ENCODE results near the gene INTS7. TPM values are rescaled to one million over a fixed set of nuclear protein-coding genes. Genes with fewer than 3 reads are reported as not detected.

The INTS7 gene
- total RNA-seq, 1 experiment from 2014 or later = 45.0 TPM

DNA sequence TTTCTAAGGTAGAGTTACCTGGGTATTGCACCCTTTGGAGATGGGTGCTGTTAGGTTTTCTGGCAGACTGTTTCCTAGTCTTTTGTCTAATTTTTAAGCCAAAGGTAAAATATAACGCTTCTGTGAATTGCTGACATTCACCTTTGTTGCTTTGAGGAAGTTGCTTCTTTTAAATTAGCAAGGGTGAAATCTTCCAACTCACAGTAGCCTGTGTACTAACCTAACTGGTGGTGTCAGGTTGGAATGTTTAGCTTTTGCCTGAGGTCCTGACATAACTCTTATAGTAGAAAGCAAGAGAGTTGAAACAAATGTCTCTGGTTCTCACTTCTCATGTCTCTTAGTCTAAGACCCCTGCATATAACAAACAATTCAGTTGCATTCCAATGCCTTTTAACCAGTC is 143.6 kb downstream of the INTS7 start:
- H3K27ac ChIP-seq (ENCODE audit: low read depth, low read length, poor library complexity, severe bottlenecking) = no peak overlapping the region
- no peaks in the 10 kb centered on the region for H3K4me1 ChIP-seq (ENCODE audit: insufficient read depth, low read length, poor library complexity, severe bottlenecking)
- H3K4me3 ChIP-seq (ENCODE audit: low read depth, low read length, poor library complexity, severe bottlenecking) = no peak overlapping the region
- H3K36me3 ChIP-seq (ENCODE audit: insufficient read depth, low read length, poor library complexity, severe bottlenecking) = no peaks in the 10 kb centered on the region
- intact Hi-C loops (cut with micrococcal nuclease; ENCODE audit: unreplicated experiment) = no loop called here
- POLR2A ChIA-PET (ENCODE audit: low non-redundant PET) = no interaction called here
- H3K9me3 ChIP-seq (ENCODE audit: low read depth, low read length, poor library complexity, severe bottlenecking) = no peaks in the 10 kb centered on the region
- H3K27me3 ChIP-seq (replicated peaks; ENCODE audit: insufficient read depth, low read depth, low read length, poor library complexity) = no peaks in the 10 kb centered on the region
- CTCF ChIA-PET = no interaction called here
- no peak for DNase-seq (ENCODE audit: low spot score)
- BruUV-seq (replicated peaks) = no TSS peak
- TF ChIP-seq, protein P1, sequence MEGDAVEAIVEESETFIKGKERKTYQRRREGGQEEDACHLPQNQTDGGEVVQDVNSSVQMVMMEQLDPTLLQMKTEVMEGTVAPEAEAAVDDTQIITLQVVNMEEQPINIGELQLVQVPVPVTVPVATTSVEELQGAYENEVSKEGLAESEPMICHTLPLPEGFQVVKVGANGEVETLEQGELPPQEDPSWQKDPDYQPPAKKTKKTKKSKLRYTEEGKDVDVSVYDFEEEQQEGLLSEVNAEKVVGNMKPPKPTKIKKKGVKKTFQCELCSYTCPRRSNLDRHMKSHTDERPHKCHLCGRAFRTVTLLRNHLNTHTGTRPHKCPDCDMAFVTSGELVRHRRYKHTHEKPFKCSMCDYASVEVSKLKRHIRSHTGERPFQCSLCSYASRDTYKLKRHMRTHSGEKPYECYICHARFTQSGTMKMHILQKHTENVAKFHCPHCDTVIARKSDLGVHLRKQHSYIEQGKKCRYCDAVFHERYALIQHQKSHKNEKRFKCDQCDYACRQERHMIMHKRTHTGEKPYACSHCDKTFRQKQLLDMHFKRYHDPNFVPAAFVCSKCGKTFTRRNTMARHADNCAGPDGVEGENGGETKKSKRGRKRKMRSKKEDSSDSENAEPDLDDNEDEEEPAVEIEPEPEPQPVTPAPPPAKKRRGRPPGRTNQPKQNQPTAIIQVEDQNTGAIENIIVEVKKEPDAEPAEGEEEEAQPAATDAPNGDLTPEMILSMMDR (conservative IDR thresholded peaks at IDR 0.05; ENCODE audit: low read depth, low read length) = no peak
- no peak for TF ChIP-seq EZH2 (IDR thresholded peaks at IDR 0.05; ENCODE audit: borderline replicate concordance, low read depth, low read length, poor library complexity, severe bottlenecking)

Small RNAs within 50 kb of the gene (microRNA-seq; reads per million reads assigned to microRNA genes)
- gene MIR3122 = 0.81 reads per million

Other genes with a start within 250 kb of the INTS7 start
- 34.4 and 37.5 TPM in 2 replicates for gene LPGAT1, start 204.8 kb downstream of the INTS7 start, total RNA-seq (2021)
- gene DTL, start 191 bp upstream of the INTS7 start, total RNA-seq (2021) = 78.4 and 84.3 TPM in 2 replicates
- 13.9 and 16.7 TPM in 2 replicates for gene PPP2R5A, start 249.9 kb upstream of the INTS7 start, total RNA-seq (2021)

All from A673 (cell line).